Chondrocyte (in vitro differentiated cells): ENCODE measurements around the gene KCNJ5. TPM values are rescaled to one million over a fixed set of nuclear protein-coding genes. Genes with fewer than 3 reads are reported as not detected.

Source experiments
- DNase-seq: peaks from one replicate; pipeline ENCODE4 v3.0.0; 2021; ENCODE audit warnings: mixed read lengths, low spot score
- H3K27ac Mint-ChIP-seq: one replicate; pipeline ENCODE4 v1.8.0; 2021; ENCODE audit warnings: mild to moderate bottlenecking, moderate library complexity, mixed read lengths; ENCODE audit not compliant: unreplicated experiment
- H3K27me3 Mint-ChIP-seq: 2 replicates; pipeline ENCODE4 v1.8.0; 2021; ENCODE audit warnings: low read depth, mixed read lengths
- H3K36me3 Mint-ChIP-seq: 2 replicates; pipeline ENCODE4 v1.8.0; 2021; ENCODE audit warnings: low read depth, mixed read lengths
- H3K4me1 Mint-ChIP-seq: 2 replicates; pipeline ENCODE4 v1.8.0; 2021; ENCODE audit warnings: low read depth, mild to moderate bottlenecking, mixed read lengths
- H3K4me3 Mint-ChIP-seq: one replicate; pipeline ENCODE4 v1.8.0; 2021; ENCODE audit warnings: mild to moderate bottlenecking, moderate library complexity, mixed read lengths; ENCODE audit not compliant: unreplicated experiment
- H3K9me3 Mint-ChIP-seq: 2 replicates; pipeline ENCODE4 v1.8.0; 2021; ENCODE audit warnings: low read depth, mixed read lengths
- total RNA-seq: library from RNA; stranded (reverse); gene quantifications from 3 replicates; pipeline ENCODE4 v1.2.1, GENCODE V29; 2021
- TF ChIP-seq, protein P1 (sequence below): fragments of 200-600 bp; sonication (generic); IDR thresholded peaks from 2 replicates; pipeline ENCODE4 v1.5.0; 2021; ENCODE audit warnings: antibody characterized with exemption, mild to moderate bottlenecking, moderate library complexity

The KCNJ5 gene
- total RNA-seq, 1 donor from 2014 or later: 0.15 TPM

DNA sequence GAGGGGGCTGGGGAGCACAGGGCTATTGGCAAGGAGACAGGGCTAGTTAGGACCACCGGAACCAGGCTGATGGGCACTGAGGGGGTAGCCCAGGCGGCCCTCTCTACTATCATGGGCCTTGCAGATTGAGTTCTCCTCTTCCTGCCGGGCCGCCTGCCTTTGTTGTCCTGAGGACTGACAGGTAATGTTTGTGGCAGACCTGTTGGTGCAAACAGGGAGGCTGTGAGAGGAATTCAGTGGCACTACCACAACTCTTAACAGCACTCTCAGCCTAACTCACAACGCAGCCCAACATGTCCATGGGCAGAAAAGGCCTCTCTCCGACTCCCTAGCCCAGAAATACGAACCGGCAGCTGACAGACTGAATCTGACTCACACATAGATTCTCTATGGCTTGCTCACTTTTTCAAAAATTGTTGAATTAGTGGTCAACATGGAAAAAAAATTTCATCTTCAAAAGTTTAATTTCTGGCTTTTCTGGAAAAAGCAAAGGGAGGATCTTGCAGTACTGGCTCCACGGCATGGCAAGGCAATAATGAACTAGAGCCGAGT lies 11.4 kb downstream of the KCNJ5 start:
- peaks cover 35% of the 10 kb centered on the region for H3K4me1 Mint-ChIP-seq

DNA sequence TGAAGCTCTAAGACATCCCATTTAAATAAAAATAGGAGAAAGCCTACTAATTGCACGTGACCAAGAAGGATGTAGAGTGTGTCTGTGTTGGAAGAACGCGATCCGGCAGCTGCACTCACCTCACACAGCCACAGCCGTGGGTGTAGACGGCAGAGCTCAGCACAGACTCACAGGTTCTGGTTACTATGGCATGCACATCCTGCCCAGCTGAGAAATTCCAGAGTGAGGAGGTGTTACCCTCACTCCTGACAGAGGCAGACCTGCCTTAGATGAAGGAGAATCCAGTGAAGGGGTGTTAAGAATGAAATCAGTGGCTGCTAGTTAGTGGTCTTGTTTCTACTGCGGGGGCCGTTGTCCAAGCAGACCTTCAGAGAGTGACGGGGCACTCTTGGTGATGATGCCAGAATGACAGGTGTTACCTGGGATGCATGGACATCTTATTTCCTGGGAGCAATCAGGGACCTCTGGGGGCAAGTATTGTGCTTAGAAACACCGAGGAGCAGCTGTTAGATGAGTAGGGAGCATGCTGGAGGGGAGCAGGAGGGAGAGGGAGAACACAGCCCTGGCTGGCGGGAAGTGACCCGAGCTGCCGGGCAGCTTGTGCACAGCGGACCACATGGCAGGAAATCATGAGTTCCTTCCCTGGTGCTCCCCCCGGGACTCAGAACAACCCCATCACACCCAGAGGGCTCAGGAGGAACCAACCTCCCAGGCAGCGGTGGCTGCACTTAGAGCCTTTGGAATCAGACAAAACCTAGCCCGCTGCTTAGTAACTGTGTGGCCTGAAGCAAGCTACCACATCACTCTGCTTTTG lies 12.3 kb downstream of the KCNJ5 start:
- H3K27ac Mint-ChIP-seq: no peak overlapping the region
- no peaks in the 10 kb centered on the region for H3K9me3 Mint-ChIP-seq
- H3K4me3 Mint-ChIP-seq: no peak overlapping the region
- H3K36me3 Mint-ChIP-seq: no peaks in the 10 kb centered on the region
- TF ChIP-seq, protein P1, sequence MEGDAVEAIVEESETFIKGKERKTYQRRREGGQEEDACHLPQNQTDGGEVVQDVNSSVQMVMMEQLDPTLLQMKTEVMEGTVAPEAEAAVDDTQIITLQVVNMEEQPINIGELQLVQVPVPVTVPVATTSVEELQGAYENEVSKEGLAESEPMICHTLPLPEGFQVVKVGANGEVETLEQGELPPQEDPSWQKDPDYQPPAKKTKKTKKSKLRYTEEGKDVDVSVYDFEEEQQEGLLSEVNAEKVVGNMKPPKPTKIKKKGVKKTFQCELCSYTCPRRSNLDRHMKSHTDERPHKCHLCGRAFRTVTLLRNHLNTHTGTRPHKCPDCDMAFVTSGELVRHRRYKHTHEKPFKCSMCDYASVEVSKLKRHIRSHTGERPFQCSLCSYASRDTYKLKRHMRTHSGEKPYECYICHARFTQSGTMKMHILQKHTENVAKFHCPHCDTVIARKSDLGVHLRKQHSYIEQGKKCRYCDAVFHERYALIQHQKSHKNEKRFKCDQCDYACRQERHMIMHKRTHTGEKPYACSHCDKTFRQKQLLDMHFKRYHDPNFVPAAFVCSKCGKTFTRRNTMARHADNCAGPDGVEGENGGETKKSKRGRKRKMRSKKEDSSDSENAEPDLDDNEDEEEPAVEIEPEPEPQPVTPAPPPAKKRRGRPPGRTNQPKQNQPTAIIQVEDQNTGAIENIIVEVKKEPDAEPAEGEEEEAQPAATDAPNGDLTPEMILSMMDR: no peak
- peaks cover 41% of the 10 kb centered on the region for H3K4me1 Mint-ChIP-seq
- H3K27me3 Mint-ChIP-seq: peaks cover 5% of the 10 kb centered on the region
- DNase-seq: no peak

More for the DNA sequence above, 11.4 kb downstream of the KCNJ5 start:
- Mint-ChIP-seq H3K27ac (no peak overlapping the region), H3K4me3 (no peak overlapping the region), H3K27me3 (peaks cover 5% of the 10 kb centered on the region), H3K36me3 (no peaks in the 10 kb centered on the region), H3K9me3 (no peaks in the 10 kb centered on the region)
- TF ChIP-seq, protein P1: no peak
- DNase-seq: no peak

DNA sequence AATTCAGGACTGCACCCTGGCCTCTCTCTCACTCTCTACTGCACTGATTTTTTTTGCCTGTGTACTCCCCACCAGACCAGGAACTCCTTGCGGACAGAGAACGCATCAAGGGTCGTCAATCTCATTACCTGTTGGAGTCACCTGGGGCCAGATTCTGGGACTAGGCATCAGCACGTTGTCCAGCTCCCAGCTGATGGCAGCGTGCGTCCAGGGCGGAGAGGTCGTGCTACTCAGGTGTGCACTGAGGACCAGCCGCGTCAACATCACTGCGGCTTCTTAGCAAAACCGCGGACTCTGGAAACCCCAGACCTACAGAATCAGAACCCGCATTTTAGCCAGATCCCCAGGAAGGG lies 13.1 kb downstream of the KCNJ5 start:
- peak overlapping the region; percentile 68 for H3K4me3 Mint-ChIP-seq

DNA sequence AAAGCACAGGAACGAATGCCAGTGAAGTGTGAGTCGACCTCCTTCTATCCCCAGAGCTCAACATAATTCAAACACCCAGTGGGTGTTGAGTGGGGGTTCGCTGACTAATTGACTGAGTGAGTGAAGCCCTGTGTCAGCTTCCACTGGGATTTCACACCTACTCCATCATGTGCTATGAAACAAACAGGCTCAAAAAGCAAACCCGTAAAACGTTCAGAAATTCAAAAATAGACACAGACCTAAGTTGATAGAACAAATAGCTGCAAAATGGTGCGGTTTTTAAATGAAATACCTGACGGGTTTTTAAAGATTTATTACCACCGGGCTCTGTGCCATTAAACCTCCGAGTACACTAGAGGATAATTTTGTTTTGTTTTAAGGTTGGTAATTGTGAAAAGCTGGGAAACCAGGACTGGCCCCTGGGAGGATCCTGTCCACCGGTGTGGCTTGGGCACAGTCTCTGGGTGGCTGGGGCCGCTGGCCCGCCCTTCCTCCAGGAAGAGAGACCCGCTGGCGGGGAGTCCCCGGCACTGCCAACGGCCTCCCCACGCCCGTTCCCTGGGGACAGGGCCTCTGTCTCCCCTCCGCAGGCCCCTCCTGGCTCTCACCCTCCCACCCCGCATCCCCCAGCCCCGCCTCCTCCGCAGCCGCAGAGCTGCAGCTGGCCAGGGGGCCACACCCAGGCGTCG lies 13.6 kb downstream of the KCNJ5 start:
- H3K9me3 Mint-ChIP-seq: no peaks in the 10 kb centered on the region
- H3K27ac Mint-ChIP-seq: no peak overlapping the region
- H3K36me3 Mint-ChIP-seq: no peaks in the 10 kb centered on the region
- TF ChIP-seq, protein P1: no peak
- no peak for DNase-seq
- peak overlapping the region; percentile 68 for H3K4me3 Mint-ChIP-seq
- H3K27me3 Mint-ChIP-seq: peaks cover 3% of the 10 kb centered on the region
- peaks cover 53% of the 10 kb centered on the region for H3K4me1 Mint-ChIP-seq

More for the DNA sequence above, 13.1 kb downstream of the KCNJ5 start:
- TF ChIP-seq, protein P1: no peak
- Mint-ChIP-seq H3K9me3 (no peaks in the 10 kb centered on the region), H3K36me3 (no peaks in the 10 kb centered on the region), H3K27me3 (peaks cover 3% of the 10 kb centered on the region), H3K27ac (no peak overlapping the region), H3K4me1 (peaks cover 48% of the 10 kb centered on the region)
- DNase-seq: no peak

DNA sequence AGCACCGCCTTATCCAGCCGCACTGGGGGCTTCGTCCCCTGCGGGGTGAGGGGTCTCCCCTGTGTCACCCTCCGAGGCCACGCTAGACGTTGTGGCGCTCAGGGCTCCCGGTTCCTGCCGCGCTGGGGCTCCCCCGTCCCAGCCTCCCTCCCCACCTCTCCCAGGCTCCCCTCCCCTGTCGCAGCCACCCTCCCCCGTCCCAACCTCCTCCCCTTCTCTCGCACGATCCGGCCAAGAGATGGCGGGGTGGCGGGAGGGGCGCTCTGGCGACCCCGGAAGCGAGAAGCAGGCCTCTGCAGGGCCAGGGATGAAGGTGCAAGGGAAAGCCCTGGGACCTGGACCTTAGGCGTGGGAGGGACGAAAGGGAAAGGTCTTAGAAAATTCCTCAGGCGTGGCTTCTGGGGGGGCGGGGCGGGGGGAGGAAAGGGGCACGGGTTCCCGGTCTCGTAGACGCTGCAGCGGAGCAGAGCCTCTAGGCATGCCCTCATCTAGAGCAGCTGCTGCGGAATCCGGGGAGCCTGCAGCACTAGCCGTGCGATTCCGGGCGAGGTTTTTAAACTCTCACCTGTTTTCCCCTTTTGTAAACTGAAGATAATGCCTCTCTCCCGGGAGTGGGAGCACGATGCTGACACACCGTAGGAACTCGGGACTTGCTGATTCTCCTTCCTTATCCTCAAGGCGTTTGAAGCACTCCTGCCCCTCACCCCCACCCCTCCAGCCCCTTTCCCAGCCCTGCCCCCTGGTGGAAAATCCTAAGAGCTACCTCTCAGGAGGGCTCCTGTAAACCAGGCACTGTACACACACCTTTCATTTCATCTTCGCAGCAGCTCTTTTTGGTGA lies 14.4 kb downstream of the KCNJ5 start:
- Mint-ChIP-seq H3K4me3 (peak overlapping the region; percentile 68), H3K36me3 (no peaks in the 10 kb centered on the region), H3K9me3 (no peaks in the 10 kb centered on the region), H3K4me1 (peaks cover 60% of the 10 kb centered on the region), H3K27me3 (peaks cover 3% of the 10 kb centered on the region), H3K27ac (no peak overlapping the region)
- TF ChIP-seq, protein P1: peak; percentile 78
- no peak for DNase-seq
